Heart left ventricle (tissue), 13 donors: ENCODE results near the gene RIC3.

ENCODE experiments used
- POLR2A ChIP-seq, 2 donors: fragments of 450-650 bp; IDR thresholded peaks; one replicate each; pipeline ENCODE4 v1.6.1; 2017; ENCODE audit warnings: antibody characterized with exemption in 2 of 2, mild to moderate bottlenecking in 2 of 2, moderate library complexity in 2 of 2
- TF ChIP-seq, protein P1 (sequence below), 12 donors: fragments of 200-600 bp; sonication (generic) in 4 of 12; IDR thresholded peaks; one replicate each; pipeline versions ENCODE4 v1.5.0 to v1.8.0; 2018 to 2022; ENCODE audit warnings: antibody characterized with exemption in 12 of 12, mild to moderate bottlenecking in 5 of 12
- donor health status: ischemic (EF 13 %, LVEDD 7.1; RV severe dilation, severe dysfunction).
- donor health status: DM: no; HTN: yes; CAD: no.
- donor health status: DM: no; HTN: no; CAD: no.
- donor health status: ischemic (EF 25% LVEDD 6.9; RV normal size, moderate dysfunction).
- donor health status: ischemic (EF 25% LVEDD 5.7; RV mildly dilated, moderate dysfunction).
- donor health status: ischemic (EF 35%, LVEDD 5.7; RV mildly dilated, moderate dysfunction).
- donor health status: nonischemic (EF 11% LVEDD 7.7; RV severe dilation, severe dysfunction).
- donor health status: DM: yes; HTN: yes; CAD: no.
- donor health status: PGD.
- donor health status: ischemic (EF 29% LVEDD 5.4; RV normal size, mild dysfunction).
- donor health status: nonischemic (EF 23%, LVEDD 6.1; RV moderate dilation, normal function).

DNA sequence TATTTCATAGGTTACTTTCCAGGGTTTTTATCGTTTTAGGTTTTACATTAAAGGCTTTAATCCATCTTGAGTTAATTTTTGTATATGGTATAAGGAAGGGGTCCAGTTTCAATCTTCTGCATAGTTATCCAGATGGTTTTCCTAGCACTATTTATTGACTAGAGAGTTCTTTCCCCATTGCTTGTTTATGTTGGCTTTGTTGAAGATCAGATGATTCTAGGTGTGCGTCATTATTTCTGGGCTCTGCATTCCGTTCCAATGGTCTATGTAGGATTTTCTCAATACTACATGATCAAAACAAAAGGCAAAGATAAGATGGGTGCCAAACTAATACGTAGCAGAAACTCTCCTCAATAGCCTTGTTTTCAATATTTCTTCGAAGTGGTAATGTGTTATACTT lies 14.3 kb upstream of the RIC3 start:
- TF ChIP-seq, protein P1, sequence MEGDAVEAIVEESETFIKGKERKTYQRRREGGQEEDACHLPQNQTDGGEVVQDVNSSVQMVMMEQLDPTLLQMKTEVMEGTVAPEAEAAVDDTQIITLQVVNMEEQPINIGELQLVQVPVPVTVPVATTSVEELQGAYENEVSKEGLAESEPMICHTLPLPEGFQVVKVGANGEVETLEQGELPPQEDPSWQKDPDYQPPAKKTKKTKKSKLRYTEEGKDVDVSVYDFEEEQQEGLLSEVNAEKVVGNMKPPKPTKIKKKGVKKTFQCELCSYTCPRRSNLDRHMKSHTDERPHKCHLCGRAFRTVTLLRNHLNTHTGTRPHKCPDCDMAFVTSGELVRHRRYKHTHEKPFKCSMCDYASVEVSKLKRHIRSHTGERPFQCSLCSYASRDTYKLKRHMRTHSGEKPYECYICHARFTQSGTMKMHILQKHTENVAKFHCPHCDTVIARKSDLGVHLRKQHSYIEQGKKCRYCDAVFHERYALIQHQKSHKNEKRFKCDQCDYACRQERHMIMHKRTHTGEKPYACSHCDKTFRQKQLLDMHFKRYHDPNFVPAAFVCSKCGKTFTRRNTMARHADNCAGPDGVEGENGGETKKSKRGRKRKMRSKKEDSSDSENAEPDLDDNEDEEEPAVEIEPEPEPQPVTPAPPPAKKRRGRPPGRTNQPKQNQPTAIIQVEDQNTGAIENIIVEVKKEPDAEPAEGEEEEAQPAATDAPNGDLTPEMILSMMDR (IDR thresholded peaks at IDR 0.05), result no peak
- no peak for TF ChIP-seq POLR2A (IDR thresholded peaks at IDR 0.05)
